Endothelial cell of umbilical vein (primary cell): Measurements from ENCODE around the gene BAAT. TPM values are rescaled to one million over a fixed set of nuclear protein-coding genes. Genes with fewer than 3 reads are reported as not detected.

Experiments
- BruUV-seq: library from RNA; stranded (reverse); fragments of 400-500 nt; replicated peaks from 2 replicates; lab custom pipeline; 2021; lab: Mats Ljungman, UMichigan
- CTCF ChIA-PET: fragments of 300-600, 350-600 bp; sonication (Branson Sonifier 250); formaldehyde crosslinking; loops from one replicate; lab custom pipeline; 2021; ENCODE audit warnings: antibody characterized with exemption, inconsistent platforms; lab: Charles Lee
- POLR2A ChIA-PET: fragments of 300-600, 350-600 bp; sonication (Branson Sonifier 250); formaldehyde crosslinking; loops from one replicate; lab custom pipeline; 2021; ENCODE audit warnings: antibody characterized with exemption, inconsistent platforms; lab: Charles Lee
- DNase-seq: peaks from one replicate; pipeline ENCODE4 v3.0.0-alpha.2; 2011; ENCODE audit warnings: low read depth, low spot score
- FAIRE-seq: peaks from 2 replicates; lab custom pipeline; 2011; peaks lifted over from hg19 to GRCh38; lab: Jason Lieb, UNC
- H2AFZ ChIP-seq: 2 replicates; pipeline ENCODE4 v1.6.0; 2012; ENCODE audit warnings: low read depth, low read length, control low read depth, inconsistent platforms
- H3K27ac ChIP-seq: 2 replicates; pipeline ENCODE4 v1.5.1; 2011; ENCODE audit warnings: low read depth, mild to moderate bottlenecking, control low read depth, low read length, moderate library complexity; ENCODE audit not compliant: insufficient read depth
- H3K27me3 ChIP-seq, 2 experiments: 2 replicates each; pipeline versions ENCODE4 v1.6.0 to v1.6.1; 2011; ENCODE audit warnings: low read length in 2 of 2, mixed read lengths in 1 of 2; ENCODE audit not compliant: control insufficient read depth in 2 of 2, insufficient read depth in 2 of 2
- H3K36me3 ChIP-seq, 2 experiments: 2 replicates in 1 of 2; 3 replicates in 1 of 2; pipeline ENCODE4 v1.5.1; 2011; ENCODE audit warnings: low read length in 2 of 2, mild to moderate bottlenecking in 1 of 2, moderate library complexity in 1 of 2; ENCODE audit not compliant: control insufficient read depth in 2 of 2, insufficient read depth in 2 of 2; ENCODE audit errors: extremely low read depth in 1 of 2
- H3K4me1 ChIP-seq: 3 replicates; pipeline ENCODE4 v1.5.1; 2011; ENCODE audit warnings: mild to moderate bottlenecking, low read length; ENCODE audit not compliant: control insufficient read depth, insufficient read depth; ENCODE audit errors: extremely low read depth
- H3K4me2 ChIP-seq: 2 replicates; pipeline ENCODE4 v1.6.1; 2011; ENCODE audit warnings: low read length, control low read depth, mixed read lengths; ENCODE audit not compliant: insufficient read depth
- H3K4me3 ChIP-seq, 3 experiments: fragments of 200-600 bp in 1 of 3; sonication (generic), shearing (Covaris generic) in 1 of 3; replicated peaks in 1 of 3; 2 replicates each; pipeline ENCODE4 v1.5.1; 2011 to 2016; ENCODE audit warnings: control low read depth in 3 of 3, low read length in 3 of 3, mild to moderate bottlenecking in 2 of 3, inconsistent platforms in 1 of 3, low read depth in 1 of 3, moderate library complexity in 1 of 3; ENCODE audit not compliant: insufficient read depth in 1 of 3
- H3K79me2 ChIP-seq: 2 replicates; pipeline ENCODE4 v1.6.0; 2012; ENCODE audit warnings: low read length, inconsistent platforms; ENCODE audit not compliant: control insufficient read depth, insufficient read depth
- H3K9ac ChIP-seq: replicated peaks from 2 replicates; pipeline ENCODE3; 2011; ENCODE audit warnings: low read length, control low read depth; ENCODE audit not compliant: insufficient read depth; ENCODE audit errors: extremely low read depth
- H3K9me1 ChIP-seq: replicated peaks from 3 replicates; pipeline ENCODE4 v1.6.0; 2011; ENCODE audit warnings: mild to moderate bottlenecking, low read length; ENCODE audit not compliant: control insufficient read depth, insufficient read depth; ENCODE audit errors: extremely low read depth
- H3K9me3 ChIP-seq: replicated peaks from 2 replicates; pipeline ENCODE4 v1.5.1; 2012; ENCODE audit warnings: low read length, inconsistent platforms; ENCODE audit not compliant: control insufficient read depth, insufficient read depth
- H4K20me1 ChIP-seq: replicated peaks from 2 replicates; pipeline ENCODE3; 2011; ENCODE audit warnings: mild to moderate bottlenecking, low read length; ENCODE audit not compliant: control insufficient read depth, insufficient read depth; ENCODE audit errors: extremely low read depth
- CTCF ChIP-seq, 2 donors: IDR thresholded peaks; 1 replicate in 1 of 2; 2 replicates in 1 of 2; pipeline ENCODE4 v1.5.1; 2011; ENCODE audit warnings: low read length in 2 of 2, mild to moderate bottlenecking in 2 of 2, moderate library complexity in 2 of 2, control low read depth in 1 of 2, inconsistent platforms in 1 of 2, low read depth in 1 of 2; ENCODE audit not compliant: insufficient read depth in 1 of 2; ENCODE audit errors: extremely low read depth in 1 of 2
- EZH2 ChIP-seq: IDR thresholded peaks from 2 replicates; pipeline ENCODE4 v1.6.1; 2012; ENCODE audit warnings: borderline replicate concordance, low read depth, mild to moderate bottlenecking, moderate library complexity, low read length, inconsistent platforms; ENCODE audit not compliant: severe bottlenecking
- FOS ChIP-seq: IDR thresholded peaks from 2 replicates; pipeline ENCODE4 v1.6.1; 2011; ENCODE audit warnings: mild to moderate bottlenecking, low read length, moderate library complexity, borderline replicate concordance; ENCODE audit not compliant: insufficient read depth
- GATA2 ChIP-seq: IDR thresholded peaks from 2 replicates; pipeline ENCODE4 v1.7.0; 2011; ENCODE audit warnings: low read depth, mild to moderate bottlenecking, moderate library complexity, mixed read lengths, low read length; ENCODE audit not compliant: insufficient read length, insufficient read depth
- JUN ChIP-seq: IDR thresholded peaks from 2 replicates; pipeline ENCODE4 v1.6.1; 2011; ENCODE audit warnings: borderline replicate concordance, low read depth; ENCODE audit not compliant: insufficient read length, insufficient read depth
- MAX ChIP-seq: IDR thresholded peaks from 2 replicates; pipeline ENCODE4 v1.6.1; 2011; ENCODE audit not compliant: insufficient read depth, insufficient read length
- MYC ChIP-seq: IDR thresholded peaks from one replicate; pipeline ENCODE4 v1.6.1; 2011; ENCODE audit warnings: mild to moderate bottlenecking, low read depth, low read length
- POLR2A ChIP-seq: IDR thresholded peaks from 2 replicates; pipeline ENCODE4 v1.6.1; 2012; ENCODE audit warnings: low read depth, mild to moderate bottlenecking, control low read depth, low read length
- POLR2AphosphoS5 ChIP-seq: IDR thresholded peaks from 2 replicates; pipeline ENCODE4 v1.6.1; 2012; ENCODE audit warnings: low read depth, mild to moderate bottlenecking, control low read depth, low read length, moderate library complexity; ENCODE audit not compliant: insufficient read depth
- dilution Hi-C: fragments of 300-500 bp; cut with MboI; formaldehyde crosslinking; loops from one replicate; pipeline ENCODE4 v1.15.0; 2019; ENCODE audit warnings: low sequenced_read_pairs; ENCODE audit not compliant: extremely low pct_ligation_motif_present
- intact Hi-C: fragments of 100-400 bp; cut with micrococcal nuclease; formaldehyde crosslinking; loops from one replicate; pipeline ENCODE4 v1.10.0; 2022
- polyA plus RNA-seq, 4 experiments: library from polyadenylated mRNA; depleted of rRNA in 3 of 4; stranded (reverse) in 3 of 4; unstranded in 1 of 4; fragments of >200 nt; gene quantifications; 2 replicates each; pipeline versions ENCODE4 v1.2.1 to v1.2.3, GENCODE V29; 2011 to 2012; ENCODE audit warnings: missing spikeins in 1 of 4
- total RNA-seq: library from RNA; stranded (reverse); gene quantifications from 2 replicates; pipeline ENCODE4 v1.2.3, GENCODE V29; 2021

BAAT gene
- total and polyA plus RNA-seq, 2 donors (not counting 3 experiments of a cell fraction or from before 2014, with no cell fraction given) = 0.01 TPM; not detected in 1

- H3K4me3 ChIP-seq = no peak overlapping the region
- no peaks in the 10 kb centered on the region for H4K20me1 ChIP-seq
- no peak overlapping the region for H3K9ac ChIP-seq
- no peak for TF ChIP-seq MYC
- no peak for TF ChIP-seq CTCF (IDR thresholded peaks at IDR 0.05; ENCODE audit: extremely low read depth in 1 of 2, insufficient read depth in 1 of 2, low read depth in 1 of 2, low read length in 2 of 2)
- no peak for TF ChIP-seq POLR2A
- no peak for TF ChIP-seq EZH2
- no peak for TF ChIP-seq GATA2
- no peak for TF ChIP-seq POLR2AphosphoS5
- TF ChIP-seq FOS = no peak
- TF ChIP-seq MAX = no peak
- TF ChIP-seq JUN = no peak
- H3K4me1 ChIP-seq = no peaks in the 10 kb centered on the region
- H3K27ac ChIP-seq = no peak overlapping the region
- no TSS peak for BruUV-seq
- H3K9me1 ChIP-seq = no peaks in the 10 kb centered on the region
- CTCF ChIA-PET = no interaction called here
- POLR2A ChIA-PET = no interaction called here
- no peaks in the 10 kb centered on the region for H3K9me3 ChIP-seq
- H3K4me2 ChIP-seq = no peak overlapping the region
- no peak overlapping the region for H2AFZ ChIP-seq
- FAIRE-seq (no peak), DNase-seq (no peak)
- intact Hi-C loops (no loop called here), dilution Hi-C loops (no loop called here)
- H3K27me3 ChIP-seq = no peaks in the 10 kb centered on the region
- no peaks in the 10 kb centered on the region for H3K36me3 ChIP-seq
- no peaks in the 10 kb centered on the region for H3K79me2 ChIP-seq
Observed at GRCh38 chr9:101342595-101342994, 42.2 kb downstream of the BAAT start.
